ENCODE data around the gene SEC62.

The SEC62 gene

DNA sequence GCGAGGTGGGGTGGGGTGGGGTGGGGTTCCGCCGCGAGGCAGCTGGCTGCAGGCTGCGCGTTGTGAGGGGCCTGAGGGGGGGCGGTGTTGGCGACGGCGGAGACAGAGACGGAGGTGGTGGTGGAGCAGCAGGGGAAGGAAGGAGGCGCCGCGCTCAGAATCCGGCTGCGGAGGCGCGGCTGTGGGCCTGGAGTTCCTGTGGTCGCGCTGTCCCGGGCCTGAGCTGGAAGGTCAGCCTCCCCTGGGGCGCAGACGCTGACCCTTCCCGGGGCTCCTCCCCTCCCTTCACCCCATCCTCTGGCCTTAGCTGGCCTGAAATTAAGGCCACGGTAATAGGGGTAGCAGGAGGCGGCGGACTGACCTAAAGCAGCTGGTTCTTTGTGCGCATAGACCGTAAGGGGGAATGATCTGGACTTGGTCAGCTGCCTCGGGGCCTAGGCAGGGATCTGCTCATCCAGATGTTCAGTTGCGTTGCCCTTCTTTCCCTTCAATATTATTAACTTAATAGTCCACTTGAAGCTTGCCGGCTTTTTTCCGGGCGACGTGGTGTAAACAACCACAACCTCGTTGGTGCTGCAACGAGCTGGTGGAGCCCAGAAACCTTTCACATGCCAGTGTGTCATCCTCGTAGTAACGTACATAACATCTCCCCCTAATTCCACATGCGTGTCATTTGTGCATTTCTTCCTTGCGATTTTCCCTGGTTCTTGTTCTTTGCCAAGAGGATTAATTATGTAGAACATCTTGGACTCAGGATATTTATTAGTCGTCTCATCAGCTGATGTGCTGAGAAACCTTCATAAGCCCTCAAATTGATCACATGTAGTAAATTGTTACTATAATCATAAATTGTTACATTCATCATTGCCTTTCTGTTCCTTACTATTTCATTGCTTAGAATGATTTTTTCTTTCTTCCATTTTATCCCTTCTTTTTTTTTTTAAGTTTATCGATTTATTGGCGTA, 626 bp downstream of the SEC62 start:
- DNase-seq (ENCODE audit: low read depth in 2 of 2), result peak; percentile 20 to 29

DNA sequence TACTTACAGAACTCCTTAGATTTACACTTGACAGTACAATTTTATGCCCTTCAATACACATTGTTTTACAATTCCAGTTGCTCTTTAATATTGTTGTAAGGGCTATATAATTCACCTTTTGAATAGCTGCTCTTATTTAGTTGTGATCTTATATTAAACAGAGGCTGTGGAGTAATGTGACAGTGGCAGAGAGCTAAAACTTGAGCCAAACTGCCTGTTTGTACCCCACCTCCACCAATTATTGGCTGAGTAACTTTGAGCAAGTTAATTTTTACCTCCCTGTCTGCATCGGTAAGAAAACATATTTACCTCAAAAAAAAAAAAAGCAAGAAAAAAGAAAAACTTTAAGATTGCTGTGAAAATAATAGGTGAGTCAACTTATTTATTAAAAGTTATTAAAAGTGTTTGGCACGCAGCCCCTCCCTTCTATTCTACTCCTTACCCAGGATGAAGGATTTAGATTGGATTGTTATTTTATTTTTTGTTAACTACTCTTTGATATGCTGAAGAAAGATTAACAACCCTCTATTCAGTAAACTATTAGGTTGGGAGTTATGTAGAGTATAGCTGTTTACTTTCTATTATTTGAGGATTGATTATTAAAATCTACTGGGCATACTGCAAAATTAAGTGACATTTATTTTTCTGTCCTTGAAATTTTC, 1.7 kb downstream of the SEC62 start:
- DNase-seq (ENCODE audit: low read depth in 2 of 2), result no peak

GRCh38 chr3:169969174-169970095, 2.8 kb downstream of the SEC62 start:
- no peak for DNase-seq (ENCODE audit: low read depth in 2 of 2)

DNA sequence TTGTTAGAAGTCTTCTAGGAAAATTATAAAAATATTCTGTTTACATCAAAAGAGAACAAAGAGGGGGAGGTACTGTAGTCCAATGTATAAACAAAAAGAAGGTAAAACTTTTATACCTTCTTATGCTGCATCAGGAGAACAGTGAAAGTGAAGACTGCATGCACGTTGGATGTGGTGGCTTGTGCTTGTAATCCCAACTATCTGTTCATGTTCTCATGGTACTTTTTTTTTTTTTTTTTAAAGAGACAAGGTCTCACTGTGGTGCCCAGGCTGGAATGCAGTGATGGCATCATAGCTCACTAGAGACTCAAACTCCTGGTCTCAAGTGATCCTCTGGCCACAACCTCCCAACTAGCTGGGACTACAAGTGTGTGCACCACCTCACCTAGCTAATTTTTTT, 4.2 kb downstream of the SEC62 start:
- DNase-seq (ENCODE audit: low read depth in 2 of 2), result no peak

- DNase-seq (ENCODE audit: low read depth in 2 of 2), result no peak
Observed at GRCh38 chr3:169971522-169971921, 4.9 kb downstream of the SEC62 start.

GRCh38 chr3:169980055-169980454, 13.4 kb downstream of the SEC62 start:
- no peak for DNase-seq (ENCODE audit: low read depth in 2 of 2)

- DNase-seq (ENCODE audit: low read depth in 2 of 2), result no peak
Observed at GRCh38 chr3:169984292-169984691, 17.7 kb downstream of the SEC62 start.

GRCh38 chr3:169990431-169990830, 23.8 kb downstream of the SEC62 start:
- DNase-seq (ENCODE audit: low read depth in 2 of 2), result no peak

- DNase-seq (ENCODE audit: low read depth in 2 of 2), result no peak
Observed at GRCh38 chr3:169992156-169992555, 25.5 kb downstream of the SEC62 start.

DNA sequence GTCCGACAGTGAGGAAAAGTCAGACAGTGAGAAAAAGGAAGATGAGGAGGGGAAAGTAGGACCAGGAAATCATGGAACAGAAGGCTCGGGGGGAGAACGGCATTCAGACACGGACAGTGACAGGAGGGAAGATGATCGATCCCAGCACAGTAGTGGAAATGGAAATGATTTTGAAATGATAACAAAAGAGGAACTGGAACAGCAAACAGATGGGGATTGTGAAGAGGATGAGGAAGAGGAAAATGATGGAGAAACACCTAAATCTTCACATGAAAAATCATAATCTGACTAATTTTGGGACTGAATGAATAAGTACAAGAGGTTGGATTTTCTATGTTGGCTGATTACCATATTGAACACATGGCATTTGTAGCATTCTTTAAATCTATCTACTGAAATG, 26.2 kb downstream of the SEC62 start:
- no peak for DNase-seq (ENCODE audit: low read depth in 2 of 2)

DNA sequence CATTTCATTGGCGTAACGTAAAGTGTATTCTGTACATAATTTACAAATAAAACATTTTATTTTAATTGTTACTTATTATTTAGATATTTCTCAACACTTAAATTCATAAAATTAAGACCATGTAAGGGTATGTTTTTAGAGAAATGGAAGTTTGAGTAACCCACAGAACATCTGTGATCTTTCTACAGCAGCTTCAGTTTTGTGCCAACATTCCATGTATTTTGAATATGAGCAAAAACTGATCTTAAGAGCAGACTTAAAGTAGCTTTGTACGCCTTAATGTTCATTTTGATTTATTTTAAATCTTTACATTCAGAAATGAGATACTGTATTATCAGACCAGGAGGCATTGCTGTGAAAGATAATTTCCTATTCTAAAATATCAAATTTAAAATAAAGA, 27.2 kb downstream of the SEC62 start:
- no peak for DNase-seq (ENCODE audit: low read depth in 2 of 2)

GRCh38 chr3:169996063-169996462, 29.5 kb downstream of the SEC62 start:
- no peak for DNase-seq (ENCODE audit: low read depth in 2 of 2)

- DNase-seq (ENCODE audit: low read depth in 2 of 2), result no peak
Observed at GRCh38 chr3:169998668-169999131, 32.1 kb downstream of the SEC62 start.

DNA sequence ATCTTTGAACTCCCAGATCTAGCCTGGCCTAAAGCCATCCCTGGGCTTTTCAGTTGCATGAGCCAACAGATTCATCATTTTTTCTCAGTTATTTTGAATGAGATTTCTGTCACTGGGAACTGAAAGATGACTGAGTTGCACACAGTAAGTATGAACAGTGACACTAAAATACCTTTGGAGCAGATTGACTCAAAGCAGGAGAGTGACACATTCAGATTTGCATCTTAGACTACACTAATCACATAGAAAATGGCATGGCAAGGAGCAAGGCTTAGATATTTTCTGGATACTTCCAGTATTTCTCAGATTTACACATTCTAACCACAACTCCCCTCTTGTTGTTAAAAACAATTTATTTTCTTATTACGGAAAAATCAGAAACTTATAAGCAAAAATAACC, 32.8 kb downstream of the SEC62 start:
- DNase-seq (ENCODE audit: low read depth in 2 of 2), result no peak

DNA sequence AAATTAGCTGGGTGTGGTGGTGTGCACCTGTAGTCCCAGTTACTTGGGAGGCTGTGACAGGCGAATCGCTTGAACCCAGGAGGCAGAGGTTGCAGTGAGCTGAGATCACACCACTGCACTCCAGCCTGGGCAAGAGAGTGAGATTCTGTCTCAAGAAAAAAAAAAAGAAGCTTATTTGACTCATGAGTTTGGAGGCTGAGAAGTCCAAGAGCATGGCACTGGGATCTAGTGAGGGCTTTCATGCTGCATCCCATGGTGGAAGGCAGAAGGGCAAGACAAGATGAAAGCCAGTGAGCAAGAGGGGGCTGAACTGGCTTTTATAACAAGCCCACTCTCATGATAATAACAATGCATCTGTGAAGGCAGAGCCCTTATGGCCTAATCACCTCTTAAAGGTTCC, 33.4 kb downstream of the SEC62 start:
- DNase-seq (ENCODE audit: low read depth in 2 of 2), result no peak

GRCh38 chr3:170002231-170002630, 35.6 kb downstream of the SEC62 start:
- DNase-seq (ENCODE audit: low read depth in 2 of 2), result no peak

DNA sequence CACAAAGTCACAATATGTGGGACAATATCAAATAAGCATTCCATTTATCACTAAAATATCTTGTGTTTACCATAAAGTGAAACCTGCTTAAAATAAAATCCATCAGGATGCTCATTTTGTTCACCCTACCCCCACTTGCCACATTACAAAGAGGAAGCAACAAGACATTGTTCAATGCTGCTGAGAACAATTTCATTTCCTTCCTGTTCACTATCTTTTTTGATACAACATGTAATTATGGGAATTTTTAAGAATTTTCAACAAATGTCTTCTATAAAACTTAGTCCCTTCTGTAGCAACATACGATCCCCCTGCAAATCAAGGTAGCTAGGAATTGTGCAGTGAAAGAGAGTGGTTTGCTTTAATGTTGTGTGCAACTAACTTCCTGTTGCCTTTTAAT, 36.3 kb downstream of the SEC62 start:
- no peak for DNase-seq (ENCODE audit: low read depth in 2 of 2)

DNA sequence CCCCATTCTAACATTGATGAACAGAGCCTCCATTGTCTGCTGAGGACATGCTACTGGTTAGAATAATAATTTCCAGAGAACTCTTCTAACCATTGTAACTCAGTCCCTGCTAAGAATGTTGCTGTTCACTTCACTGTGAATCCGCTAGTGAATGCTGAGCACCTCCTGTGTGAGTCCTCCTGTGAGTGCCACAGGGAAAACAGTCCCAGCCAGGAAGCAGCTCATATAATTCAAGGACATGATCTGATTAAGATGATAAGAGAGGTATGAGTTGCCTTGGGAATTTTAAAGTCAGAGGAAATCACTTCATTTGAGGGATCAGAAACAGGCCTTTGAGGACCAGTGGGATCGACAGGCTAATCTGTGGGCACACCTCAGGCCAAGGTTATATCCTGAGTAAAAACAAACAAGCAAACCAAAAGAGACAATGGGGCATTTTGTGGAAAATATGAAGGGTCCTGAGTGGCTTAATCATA, 37.3 kb downstream of the SEC62 start:
- DNase-seq (ENCODE audit: low read depth in 2 of 2), result no peak

DNA sequence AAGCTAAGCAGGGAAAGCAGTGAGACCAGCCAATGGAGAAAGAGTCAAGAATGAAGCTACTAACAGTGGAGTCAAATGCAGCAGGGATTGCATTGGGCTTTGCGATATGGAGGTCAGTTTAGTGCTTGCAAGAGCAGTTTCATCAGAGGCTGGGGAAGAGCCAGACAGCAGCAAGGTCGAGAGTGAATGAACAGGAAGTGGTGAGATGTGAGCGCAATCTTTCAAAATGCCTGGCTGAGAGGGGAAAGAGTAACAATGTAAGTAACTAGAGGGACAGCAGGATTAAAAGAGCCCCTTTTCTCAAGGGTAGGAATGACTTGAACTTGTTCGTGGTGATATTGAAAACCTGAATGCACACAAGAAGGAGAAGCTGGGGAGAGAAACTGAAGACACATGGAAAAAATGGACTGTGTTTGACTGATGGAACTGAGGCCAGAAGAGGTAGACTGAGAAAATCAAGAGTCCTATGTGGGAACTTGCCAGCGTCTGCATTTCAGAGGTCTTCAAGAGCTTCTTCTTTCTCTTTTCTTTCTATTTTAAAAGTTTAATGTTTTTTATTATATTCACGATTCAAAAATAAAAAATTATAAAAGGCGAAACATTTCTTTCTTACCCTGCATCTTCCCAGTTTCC, 40.5 kb downstream of the SEC62 start:
- peak in 1 of 2 donors; percentile 13 for DNase-seq (ENCODE audit: low read depth in 2 of 2)

DNA sequence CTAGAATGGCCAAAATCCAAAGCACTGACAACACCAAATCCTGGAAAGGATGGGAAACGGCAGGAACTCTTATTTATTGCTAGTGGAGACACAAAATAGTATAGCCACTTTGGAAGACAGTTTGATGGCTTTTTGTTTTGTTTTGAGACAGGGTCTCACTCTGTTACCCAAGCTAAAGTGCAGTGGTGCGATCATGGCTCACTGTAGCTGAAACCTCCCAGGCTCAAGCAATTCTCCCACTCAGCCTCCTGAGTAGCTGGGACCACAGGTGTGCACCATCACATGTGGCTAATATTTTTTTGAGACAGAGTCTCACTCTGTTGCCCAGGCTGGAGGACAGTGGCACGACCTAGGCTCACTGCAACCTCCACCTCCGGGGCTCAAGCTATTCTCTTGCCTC, 43.9 kb downstream of the SEC62 start:
- no peak for DNase-seq (ENCODE audit: low read depth in 2 of 2)

DNA sequence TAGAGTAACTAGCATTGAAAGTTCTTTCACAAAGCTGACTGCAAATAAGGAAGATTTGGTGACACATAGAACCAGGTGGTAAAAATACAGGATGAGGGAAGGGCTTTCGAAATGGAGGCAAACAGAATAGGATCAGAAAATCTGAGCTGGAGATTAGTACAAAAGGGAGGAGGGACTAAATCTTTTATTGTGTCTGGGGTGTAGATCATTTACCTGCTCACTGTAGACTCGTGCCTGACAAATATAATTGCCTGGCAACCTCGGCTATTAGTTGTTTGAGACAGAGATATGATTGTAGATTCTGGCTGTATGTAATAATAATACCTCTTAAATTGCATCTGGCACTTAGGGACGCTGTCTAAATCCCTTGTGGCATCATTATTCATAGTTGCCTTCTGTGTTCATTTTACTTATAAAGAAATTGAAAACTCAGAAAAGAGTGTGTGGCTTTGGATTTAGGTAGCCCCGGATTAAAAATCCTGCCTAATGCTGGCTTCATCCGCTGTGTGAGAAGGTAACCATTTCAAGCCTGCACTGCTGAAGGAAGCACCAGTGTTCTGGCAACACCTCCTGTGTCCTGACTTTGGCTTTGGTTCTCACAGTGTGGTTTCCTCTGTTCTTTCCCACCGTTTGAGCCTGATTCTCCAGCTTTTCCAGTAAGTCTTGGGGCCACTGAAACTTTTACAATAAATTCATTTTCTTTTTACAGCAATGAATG, 46.2 kb downstream of the SEC62 start:
- no peak for DNase-seq (ENCODE audit: low read depth in 2 of 2)
